Gastroesophageal sphincter (tissue), 3 donors: ENCODE measurements around the gene DSP.

Source experiments
- CTCF ChIP-seq, 4 experiments: fragments of 200-600 bp in 2 of 4; fragments of 450-650 bp in 2 of 4; sonication (generic) in 1 of 4; IDR thresholded peaks; one replicate each; pipeline ENCODE4 v1.5.1; 2017 to 2019; ENCODE audit warnings: antibody characterized with exemption in 4 of 4, mild to moderate bottlenecking in 2 of 4, moderate library complexity in 2 of 4
- EP300 ChIP-seq: sonication (generic); formaldehyde crosslinking; IDR thresholded peaks from one replicate; pipeline ENCODE4 v1.6.1; 2017; ENCODE audit warnings: antibody characterized with exemption, mild to moderate bottlenecking

- no peak for TF ChIP-seq EP300
- TF ChIP-seq CTCF (IDR thresholded peaks at IDR 0.05) = no peak
Observed at GRCh38 chr6:7559196-7559595, 17.7 kb downstream of the DSP start.
